SK-N-SH (cell line): ENCODE measurements around the gene TBL1X. TPM values are rescaled to one million over a fixed set of nuclear protein-coding genes. Genes with fewer than 3 reads are reported as not detected.

ENCODE experiments used
- CTCF ChIA-PET: fragments of 300-600, 350-600 bp; formaldehyde crosslinking; extraction: SDS; loops from one replicate; lab custom pipeline; 2021; lab: Yijun Ruan, JAX
- POLR2A ChIA-PET: fragments of 350-600 bp; sonication (Branson Sonifier 250); formaldehyde crosslinking; extraction: SDS; loops from one replicate; lab custom pipeline; 2020; ENCODE audit warnings: antibody characterized with exemption, inconsistent platforms; lab: Yijun Ruan, JAX
- DNase-seq: peaks from one replicate; pipeline ENCODE4 v3.0.0; 2012
- H2AFZ ChIP-seq: fragments of 200-600 bp; sonication (generic); 2 replicates; pipeline ENCODE4 v1.8.1; 2016; ENCODE audit warnings: antibody characterized with exemption, mild to moderate bottlenecking, low read depth
- H3F3A ChIP-seq: fragments of 200-600 bp; sonication (generic); replicated peaks from 2 replicates; pipeline ENCODE3; 2016; ENCODE audit warnings: antibody characterized with exemption, mild to moderate bottlenecking; ENCODE audit not compliant: insufficient read depth
- H3K27ac ChIP-seq, 2 experiments: fragments of 200-500 bp in 1 of 2; fragments of 200-600 bp in 1 of 2; sonication (Bioruptor generic) in 1 of 2; sonication (generic), shearing (Covaris generic) in 1 of 2; 2 replicates each; pipeline versions ENCODE4 v1.5.1 to v1.6.1; 2014 to 2016; ENCODE audit warnings: low read depth in 2 of 2, inconsistent platforms in 1 of 2, low read length in 1 of 2, mild to moderate bottlenecking in 1 of 2, mixed read lengths in 1 of 2
- H3K27me3 ChIP-seq: fragments of 200-600 bp; sonication (generic), shearing (Covaris generic); 2 replicates; pipeline ENCODE4 v1.6.1; 2016; ENCODE audit warnings: mixed run types; ENCODE audit not compliant: insufficient read depth
- H3K36me3 ChIP-seq, 2 experiments: fragments of 200-500 bp in 1 of 2; fragments of 200-600 bp in 1 of 2; sonication (Bioruptor generic) in 1 of 2; sonication (generic) in 1 of 2; replicated peaks in 1 of 2; 2 replicates each; pipeline versions ENCODE3 to v1.5.1; 2014 to 2016; ENCODE audit warnings: low read length in 1 of 2, mild to moderate bottlenecking in 1 of 2; ENCODE audit not compliant: insufficient read depth in 2 of 2, control insufficient read depth in 1 of 2
- H3K4me1 ChIP-seq, 2 experiments: fragments of 200-500 bp in 1 of 2; fragments of 200-600 bp in 1 of 2; sonication (Bioruptor generic) in 1 of 2; sonication (generic), shearing (Covaris generic) in 1 of 2; 2 replicates each; pipeline versions ENCODE4 v1.5.1 to v1.6.1; 2014 to 2016; ENCODE audit warnings: low read depth in 1 of 2, low read length in 1 of 2, mixed run types in 1 of 2; ENCODE audit not compliant: insufficient read depth in 2 of 2, control insufficient read depth in 1 of 2
- H3K4me2 ChIP-seq: fragments of 200-600 bp; sonication (generic), shearing (Covaris generic); 2 replicates; pipeline ENCODE4 v1.6.1; 2017; ENCODE audit warnings: mixed run types
- H3K4me3 ChIP-seq, 2 experiments: fragments of 200-500 bp in 1 of 2; fragments of 200-600 bp in 1 of 2; sonication (Bioruptor generic) in 1 of 2; sonication (generic), shearing (Covaris generic) in 1 of 2; 2 replicates each; pipeline versions ENCODE4 v1.5.1 to v1.8.1; 2014 to 2016; ENCODE audit warnings: low read depth in 2 of 2, inconsistent platforms in 1 of 2, low read length in 1 of 2, mild to moderate bottlenecking in 1 of 2, mixed read lengths in 1 of 2, moderate library complexity in 1 of 2
- H3K79me2 ChIP-seq: fragments of 200-600 bp; sonication (generic); 2 replicates; pipeline ENCODE4 v1.8.1; 2017; ENCODE audit warnings: mild to moderate bottlenecking; ENCODE audit not compliant: insufficient read depth
- H3K9ac ChIP-seq: fragments of 200-600 bp; sonication (generic); 2 replicates; pipeline ENCODE4 v1.6.1; 2017; ENCODE audit warnings: mixed run types
- H3K9me2 ChIP-seq: fragments of 200-600 bp; sonication (generic); 2 replicates; pipeline ENCODE4 v1.6.1; 2017; ENCODE audit warnings: mixed run types
- H3K9me3 ChIP-seq: fragments of 200-600 bp; sonication (generic); 2 replicates; pipeline ENCODE4 v1.6.1; 2017; ENCODE audit warnings: mixed run types, mild to moderate bottlenecking, moderate library complexity
- H4K20me1 ChIP-seq: fragments of 200-600 bp; sonication (generic); 2 replicates; pipeline ENCODE4 v1.6.1; 2017; ENCODE audit warnings: mild to moderate bottlenecking, mixed run types; ENCODE audit not compliant: insufficient read depth
- CHD2 ChIP-seq: fragments of 150-350 bp; IDR thresholded peaks from 2 replicates; pipeline ENCODE4 v1.6.1; 2018; ENCODE audit warnings: low read length; ENCODE audit not compliant: partially characterized antibody
- ELF1 ChIP-seq: IDR thresholded peaks from 2 replicates; pipeline ENCODE4 v1.4.0; 2012
- EP300 ChIP-seq, 2 experiments: IDR thresholded peaks; 2 replicates each; pipeline versions ENCODE4 v1.4.0 to v1.6.1; 2012; ENCODE audit warnings: borderline replicate concordance in 1 of 2, low read depth in 1 of 2, low read length in 1 of 2
- FOSL2 ChIP-seq: IDR thresholded peaks from 2 replicates; pipeline ENCODE4 v1.4.0; 2012; ENCODE audit warnings: low read depth, mild to moderate bottlenecking, moderate library complexity, borderline replicate concordance
- FOXJ3 ChIP-seq: sonication (generic); formaldehyde crosslinking; IDR thresholded peaks from 2 replicates; pipeline ENCODE4 v1.5.1; 2020; ENCODE audit warnings: mild to moderate bottlenecking, missing genetic modification reagents
- GABPA ChIP-seq: IDR thresholded peaks from 2 replicates; pipeline ENCODE4 v1.4.0; 2012; ENCODE audit warnings: low read depth, mild to moderate bottlenecking
- GATA2 ChIP-seq: sonication (generic); formaldehyde crosslinking; IDR thresholded peaks from 2 replicates; pipeline ENCODE4 v1.5.0; 2020; ENCODE audit warnings: mild to moderate bottlenecking, missing genetic modification reagents
- MXI1 ChIP-seq: IDR thresholded peaks from 2 replicates; pipeline ENCODE4 v1.6.1; 2012; ENCODE audit warnings: mild to moderate bottlenecking, low read depth, low read length, improper control_type of control experiment
- NFIC ChIP-seq: IDR thresholded peaks from 2 replicates; pipeline ENCODE4 v1.4.0; 2012; ENCODE audit warnings: borderline replicate concordance
- RAD21 ChIP-seq: IDR thresholded peaks from 2 replicates; pipeline ENCODE4 v1.6.1; 2012; ENCODE audit warnings: mild to moderate bottlenecking, low read length
- RFX5 ChIP-seq: IDR thresholded peaks from 2 replicates; pipeline ENCODE4 v1.6.1; 2012; ENCODE audit warnings: mild to moderate bottlenecking, improper control_type of control experiment, low read length
- SIN3A ChIP-seq: IDR thresholded peaks from 2 replicates; pipeline ENCODE4 v1.6.1; 2012; ENCODE audit warnings: low read depth, mild to moderate bottlenecking, low read length, moderate library complexity, borderline replicate concordance
- TAF1 ChIP-seq: IDR thresholded peaks from 2 replicates; pipeline ENCODE4 v1.6.1; 2012; ENCODE audit warnings: low read depth, mild to moderate bottlenecking, low read length, moderate library complexity, borderline replicate concordance
- TCF12 ChIP-seq: IDR thresholded peaks from 2 replicates; pipeline ENCODE4 v1.4.0; 2012
- WGBS: methylation state at CpG from one replicate; pipeline ENCODE4 v1.1.6; 2017; ENCODE audit warnings: low lambda C conversion rate; 5-methylcytosine and 5-hydroxymethylcytosine counted together
- polyA plus RNA-seq, 3 experiments: library from polyadenylated mRNA; depleted of rRNA; stranded (reverse); fragments of >200 nt; gene quantifications; 2 replicates each; pipeline ENCODE4 v1.2.3, GENCODE V29; 2012
- TF ChIP-seq, protein P1 (sequence below): fragments of 150-350 bp; IDR thresholded peaks from 2 replicates; pipeline ENCODE4 v1.6.1; 2017; ENCODE audit warnings: antibody characterized with exemption, low read length, low read depth, borderline replicate concordance
- TF ChIP-seq, protein P2 (sequence below): fragments of 150-350 bp; IDR thresholded peaks from 2 replicates; pipeline ENCODE4 v1.6.1; 2016; ENCODE audit warnings: mild to moderate bottlenecking, low read depth, low read length
- TF ChIP-seq, protein P3 (sequence below): IDR thresholded peaks from 2 replicates; pipeline ENCODE4 v1.6.1; 2012; ENCODE audit warnings: mild to moderate bottlenecking, low read depth, low read length, moderate library complexity

The TBL1X gene
- polyA plus RNA-seq, 1 of the 3 experiments (the other 2 are of a cell fraction), result 10.6 TPM

DNA sequence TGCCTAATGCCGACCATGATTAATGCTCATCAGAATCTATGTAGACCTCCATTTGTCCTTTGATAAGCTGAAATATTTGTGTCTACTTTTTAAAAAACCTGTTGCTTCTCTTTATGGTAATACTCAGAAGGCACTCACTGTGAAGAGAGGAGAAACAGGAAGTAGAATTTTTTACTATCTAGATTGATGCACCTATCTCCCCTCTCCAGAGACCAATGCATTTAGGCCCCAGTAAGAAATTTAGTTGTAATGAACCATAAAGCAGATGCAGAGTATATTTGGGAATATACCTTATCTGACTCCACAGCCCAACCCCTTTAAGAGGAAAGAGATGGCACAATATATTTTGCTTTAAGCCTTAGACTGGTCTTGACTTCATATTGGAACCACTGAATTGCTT is 11.1 kb downstream of the TBL1X start:
- Histone ChIP-seq H3K27ac (no peak overlapping the region), H3K36me3 (peaks cover 0 to 3% of the 10 kb centered on the region in 2 experiments), H4K20me1 (peaks cover 12% of the 10 kb centered on the region), H3F3A (no peaks in the 10 kb centered on the region), H3K9me2 (no peaks in the 10 kb centered on the region), H3K79me2 (peaks cover 66% of the 10 kb centered on the region), H2AFZ (no peak overlapping the region), H3K4me3 (no peak overlapping the region), H3K4me1 (no peaks in the 10 kb centered on the region), H3K9ac (no peak overlapping the region), H3K9me3 (no peaks in the 10 kb centered on the region), H3K4me2 (no peak overlapping the region), H3K27me3 (no peaks in the 10 kb centered on the region)
- DNase-seq, result no peak
- no peak for TF ChIP-seq FOXJ3 (CRISPR knock-in tag)
- TF ChIP-seq RAD21, result no peak
- no peak for TF ChIP-seq SIN3A
- TF ChIP-seq EP300 (IDR thresholded peaks at IDR 0.05; ENCODE audit: borderline replicate concordance in 1 of 2, low read depth in 1 of 2, low read length in 1 of 2), result no peak
- no peak for TF ChIP-seq TAF1
- no peak for TF ChIP-seq CHD2
- no peak for TF ChIP-seq FOSL2
- TF ChIP-seq MXI1, result no peak
- TF ChIP-seq GABPA, result no peak
- TF ChIP-seq GATA2 (CRISPR knock-in tag), result no peak
- TF ChIP-seq, protein P1, sequence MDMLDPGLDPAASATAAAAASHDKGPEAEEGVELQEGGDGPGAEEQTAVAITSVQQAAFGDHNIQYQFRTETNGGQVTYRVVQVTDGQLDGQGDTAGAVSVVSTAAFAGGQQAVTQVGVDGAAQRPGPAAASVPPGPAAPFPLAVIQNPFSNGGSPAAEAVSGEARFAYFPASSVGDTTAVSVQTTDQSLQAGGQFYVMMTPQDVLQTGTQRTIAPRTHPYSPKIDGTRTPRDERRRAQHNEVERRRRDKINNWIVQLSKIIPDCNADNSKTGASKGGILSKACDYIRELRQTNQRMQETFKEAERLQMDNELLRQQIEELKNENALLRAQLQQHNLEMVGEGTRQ, result no peak
- no peak for TF ChIP-seq TCF12
- no peak for TF ChIP-seq RFX5
- 53% methylated on average over 1 of the region's 1 CpG for WGBS
- CTCF ChIA-PET, result no interaction called here
- POLR2A ChIA-PET, result no interaction called here

DNA sequence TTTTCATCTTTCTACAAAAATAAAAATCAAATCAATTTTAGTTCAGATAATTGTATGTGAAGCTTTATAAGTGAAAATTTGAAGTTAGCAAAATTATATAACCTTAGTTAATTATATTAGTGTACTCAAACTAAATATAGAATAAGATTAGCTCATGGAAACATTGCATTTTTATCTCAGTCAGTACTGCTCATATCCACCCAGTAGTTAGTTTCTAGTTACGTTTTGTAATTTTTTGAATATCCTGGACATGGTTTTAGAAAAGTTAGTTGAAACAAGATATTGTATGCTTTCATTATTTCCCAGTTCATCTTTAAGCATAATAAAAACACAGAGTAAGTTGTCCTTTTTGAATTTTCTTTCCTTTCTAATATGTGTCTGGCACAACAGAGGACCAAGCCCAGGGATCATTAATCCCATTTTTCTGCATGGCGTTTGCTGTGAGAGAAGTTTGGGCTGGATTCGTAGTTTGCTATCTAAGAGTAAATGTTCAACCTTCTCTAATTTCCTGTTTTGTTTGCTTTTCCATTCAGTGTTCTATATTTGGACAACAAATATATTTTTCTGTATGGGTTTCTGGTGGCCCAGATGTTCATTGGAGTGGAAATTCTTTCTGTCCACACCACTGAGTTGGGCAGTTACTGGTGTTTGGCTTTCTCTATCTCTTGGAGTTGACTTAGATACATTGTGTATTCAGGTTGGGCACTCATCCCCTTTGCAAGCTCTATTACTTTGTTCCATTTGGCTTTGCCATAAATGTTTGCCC is 12.1 kb downstream of the TBL1X start:
- H4K20me1 ChIP-seq, result peaks cover 9% of the 10 kb centered on the region
- no peaks in the 10 kb centered on the region for H3F3A ChIP-seq
- DNase-seq, result no peak
- no peaks in the 10 kb centered on the region for H3K27me3 ChIP-seq
- CTCF ChIA-PET, result no interaction called here
- WGBS, result 35% methylated on average over 3 of the region's 3 CpGs
- H3K27ac ChIP-seq, result no peak overlapping the region
- no peak overlapping the region for H3K9ac ChIP-seq
- no peaks in the 10 kb centered on the region for H3K9me2 ChIP-seq
- H3K4me1 ChIP-seq, result no peaks in the 10 kb centered on the region
- peaks cover 0 to 3% of the 10 kb centered on the region in 2 experiments for H3K36me3 ChIP-seq
- POLR2A ChIA-PET, result no interaction called here
- no peak overlapping the region for H2AFZ ChIP-seq
- TF ChIP-seq ELF1, result no peak
- TF ChIP-seq MXI1, result no peak
- TF ChIP-seq FOXJ3 (CRISPR knock-in tag), result no peak
- TF ChIP-seq, protein P2, sequence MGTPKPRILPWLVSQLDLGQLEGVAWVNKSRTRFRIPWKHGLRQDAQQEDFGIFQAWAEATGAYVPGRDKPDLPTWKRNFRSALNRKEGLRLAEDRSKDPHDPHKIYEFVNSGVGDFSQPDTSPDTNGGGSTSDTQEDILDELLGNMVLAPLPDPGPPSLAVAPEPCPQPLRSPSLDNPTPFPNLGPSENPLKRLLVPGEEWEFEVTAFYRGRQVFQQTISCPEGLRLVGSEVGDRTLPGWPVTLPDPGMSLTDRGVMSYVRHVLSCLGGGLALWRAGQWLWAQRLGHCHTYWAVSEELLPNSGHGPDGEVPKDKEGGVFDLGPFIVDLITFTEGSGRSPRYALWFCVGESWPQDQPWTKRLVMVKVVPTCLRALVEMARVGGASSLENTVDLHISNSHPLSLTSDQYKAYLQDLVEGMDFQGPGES, result no peak
- no peak for TF ChIP-seq EP300 (IDR thresholded peaks at IDR 0.05; ENCODE audit: borderline replicate concordance in 1 of 2, low read depth in 1 of 2, low read length in 1 of 2)
- no peak for TF ChIP-seq FOSL2
- TF ChIP-seq, protein P3, sequence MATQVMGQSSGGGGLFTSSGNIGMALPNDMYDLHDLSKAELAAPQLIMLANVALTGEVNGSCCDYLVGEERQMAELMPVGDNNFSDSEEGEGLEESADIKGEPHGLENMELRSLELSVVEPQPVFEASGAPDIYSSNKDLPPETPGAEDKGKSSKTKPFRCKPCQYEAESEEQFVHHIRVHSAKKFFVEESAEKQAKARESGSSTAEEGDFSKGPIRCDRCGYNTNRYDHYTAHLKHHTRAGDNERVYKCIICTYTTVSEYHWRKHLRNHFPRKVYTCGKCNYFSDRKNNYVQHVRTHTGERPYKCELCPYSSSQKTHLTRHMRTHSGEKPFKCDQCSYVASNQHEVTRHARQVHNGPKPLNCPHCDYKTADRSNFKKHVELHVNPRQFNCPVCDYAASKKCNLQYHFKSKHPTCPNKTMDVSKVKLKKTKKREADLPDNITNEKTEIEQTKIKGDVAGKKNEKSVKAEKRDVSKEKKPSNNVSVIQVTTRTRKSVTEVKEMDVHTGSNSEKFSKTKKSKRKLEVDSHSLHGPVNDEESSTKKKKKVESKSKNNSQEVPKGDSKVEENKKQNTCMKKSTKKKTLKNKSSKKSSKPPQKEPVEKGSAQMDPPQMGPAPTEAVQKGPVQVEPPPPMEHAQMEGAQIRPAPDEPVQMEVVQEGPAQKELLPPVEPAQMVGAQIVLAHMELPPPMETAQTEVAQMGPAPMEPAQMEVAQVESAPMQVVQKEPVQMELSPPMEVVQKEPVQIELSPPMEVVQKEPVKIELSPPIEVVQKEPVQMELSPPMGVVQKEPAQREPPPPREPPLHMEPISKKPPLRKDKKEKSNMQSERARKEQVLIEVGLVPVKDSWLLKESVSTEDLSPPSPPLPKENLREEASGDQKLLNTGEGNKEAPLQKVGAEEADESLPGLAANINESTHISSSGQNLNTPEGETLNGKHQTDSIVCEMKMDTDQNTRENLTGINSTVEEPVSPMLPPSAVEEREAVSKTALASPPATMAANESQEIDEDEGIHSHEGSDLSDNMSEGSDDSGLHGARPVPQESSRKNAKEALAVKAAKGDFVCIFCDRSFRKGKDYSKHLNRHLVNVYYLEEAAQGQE, result no peak
- TF ChIP-seq NFIC, result no peak
- TF ChIP-seq, all 33 proteins: peak for 0
- Histone ChIP-seq H3K79me2 (peaks cover 58% of the 10 kb centered on the region), H3K9me3 (no peaks in the 10 kb centered on the region), H3K4me2 (no peak overlapping the region), H3K4me3 (no peak overlapping the region)
